GM18517 (cell line): ENCODE measurements around the gene NRROS.
A peak's percentile ranks its signal among the peaks of the same experiment; 100 is the strongest.

Experiments used
- ATAC-seq: cut with Tn5 transposase; IDR thresholded peaks from one replicate; pipeline ENCODE4 v1.9.1; 2021; ENCODE audit warnings: mild to moderate bottlenecking, moderate library complexity; ENCODE audit not compliant: unreplicated experiment

The NRROS gene

GRCh38 chr3:196673632-196674031 is 34.1 kb downstream of the NRROS start:
- ATAC-seq = no peak

GRCh38 chr3:196677353-196677752 is 37.9 kb downstream of the NRROS start:
- ATAC-seq = no peak

DNA sequence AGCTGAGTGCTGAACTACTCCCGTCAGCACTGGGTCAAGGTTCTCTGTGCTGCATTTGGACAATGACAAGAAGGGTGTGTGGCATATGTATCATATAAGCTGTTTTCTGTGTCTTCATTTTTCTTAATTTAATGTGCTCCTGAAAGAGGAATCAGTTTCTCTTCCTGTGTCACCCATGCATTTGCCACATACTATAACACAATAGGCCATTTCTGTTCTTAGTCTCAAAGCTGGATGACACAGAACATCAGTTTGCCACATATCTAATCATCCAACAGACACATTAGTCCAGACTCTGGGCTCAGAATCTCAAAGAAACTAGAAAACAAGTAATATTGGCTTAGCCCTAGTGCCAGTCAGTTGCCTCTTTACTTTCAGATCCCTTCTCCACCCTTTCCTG is 38.4 kb downstream of the NRROS start:
- no peak for ATAC-seq

- ATAC-seq = peak; percentile 87
These were observed 45.3 kb downstream of the NRROS start for GRCh38 chr3:196684548-196685407.

GRCh38 chr3:196686436-196686835 is 46.9 kb downstream of the NRROS start:
- no peak for ATAC-seq

- no peak for ATAC-seq
These were observed 48.9 kb downstream of the NRROS start for GRCh38 chr3:196688349-196688748.

DNA sequence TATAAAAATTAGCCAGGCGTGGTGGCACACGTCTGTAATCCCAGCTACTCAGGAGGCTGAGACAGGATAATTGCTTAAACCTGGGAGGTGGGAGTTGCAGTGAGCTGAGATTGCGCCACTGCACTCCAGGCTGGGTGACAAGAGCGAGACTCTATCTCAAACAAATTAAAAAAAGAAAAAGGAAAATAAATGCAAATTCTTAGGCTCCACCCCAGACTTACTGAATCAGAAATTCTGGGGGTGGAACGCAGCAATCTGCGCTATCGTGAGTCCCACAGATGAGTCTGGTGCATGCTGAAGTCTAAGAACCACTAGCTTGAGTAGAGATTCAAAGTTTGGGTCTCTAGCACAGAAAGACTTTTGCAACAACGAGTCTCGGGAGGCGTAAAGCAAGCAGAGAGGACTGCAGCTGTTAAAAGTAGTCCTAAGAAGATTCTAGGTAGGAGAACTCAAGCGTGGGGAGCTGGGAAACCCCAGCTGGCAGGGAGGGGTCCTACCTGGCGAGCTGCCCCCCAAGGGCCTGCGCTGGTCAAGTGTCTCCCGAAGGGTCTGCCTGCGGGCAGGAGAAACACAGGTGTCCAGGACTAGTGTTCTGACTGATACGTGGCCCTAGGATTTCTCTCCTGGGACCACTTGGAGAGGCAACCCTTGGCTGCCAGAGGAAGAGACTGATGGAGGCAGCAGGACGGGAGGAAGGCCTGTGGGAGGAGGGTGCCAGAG is 50.6 kb downstream of the NRROS start:
- ATAC-seq = no peak

- no peak for ATAC-seq
These were observed 51.9 kb downstream of the NRROS start for GRCh38 chr3:196691386-196691785.

DNA sequence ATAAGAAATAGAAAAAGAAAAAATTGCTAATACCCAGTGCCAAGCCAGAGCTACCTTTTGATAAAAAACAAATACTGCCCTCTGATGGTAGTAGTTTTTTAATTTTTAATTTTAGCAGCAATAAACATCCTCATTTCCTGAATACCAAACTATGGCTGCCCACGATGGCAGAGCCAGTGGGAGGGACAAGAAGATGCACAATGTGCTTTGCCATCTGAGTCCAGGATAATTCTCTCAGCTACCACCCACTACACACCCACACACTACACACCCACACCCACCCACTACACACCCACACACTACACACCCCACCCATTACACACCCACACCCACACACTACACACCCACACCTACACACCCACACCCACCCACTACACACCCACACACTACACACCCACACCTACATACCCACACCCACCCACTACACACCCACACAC is 54.7 kb downstream of the NRROS start:
- no peak for ATAC-seq

DNA sequence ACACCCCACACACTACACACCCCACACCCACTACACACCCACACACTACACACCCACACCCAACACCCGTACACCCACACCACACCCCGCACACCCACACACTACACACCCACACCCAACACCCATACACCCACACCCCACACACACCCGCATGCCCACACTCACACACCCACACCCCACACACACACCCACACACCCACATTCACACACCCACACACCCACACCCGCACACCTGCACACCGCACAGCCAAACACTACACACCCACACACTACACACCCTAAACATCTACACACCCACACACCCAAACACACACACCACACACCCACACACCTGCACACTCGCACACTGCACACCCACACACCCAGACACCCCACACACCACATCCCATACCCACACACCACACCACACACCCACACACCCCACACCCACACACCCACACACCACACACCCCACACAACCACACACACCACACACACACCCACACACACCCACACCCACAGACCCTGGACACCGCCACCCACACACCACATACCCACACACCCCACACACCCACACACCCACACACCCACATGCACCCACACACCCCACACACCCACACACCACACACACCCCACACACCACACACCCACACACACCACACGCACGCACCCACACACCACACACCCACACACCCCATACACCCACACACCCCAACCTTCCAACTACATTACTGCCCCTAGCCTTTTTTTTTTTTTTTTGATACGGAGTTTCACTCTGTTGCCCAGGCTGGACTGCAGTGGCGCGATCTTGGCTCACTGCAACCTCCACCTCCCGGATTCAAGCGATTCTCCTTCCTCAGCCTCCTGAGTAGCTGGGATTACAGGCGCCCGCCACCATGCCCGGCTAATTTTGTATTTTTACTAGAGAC is 55.7 kb downstream of the NRROS start:
- ATAC-seq = no peak

DNA sequence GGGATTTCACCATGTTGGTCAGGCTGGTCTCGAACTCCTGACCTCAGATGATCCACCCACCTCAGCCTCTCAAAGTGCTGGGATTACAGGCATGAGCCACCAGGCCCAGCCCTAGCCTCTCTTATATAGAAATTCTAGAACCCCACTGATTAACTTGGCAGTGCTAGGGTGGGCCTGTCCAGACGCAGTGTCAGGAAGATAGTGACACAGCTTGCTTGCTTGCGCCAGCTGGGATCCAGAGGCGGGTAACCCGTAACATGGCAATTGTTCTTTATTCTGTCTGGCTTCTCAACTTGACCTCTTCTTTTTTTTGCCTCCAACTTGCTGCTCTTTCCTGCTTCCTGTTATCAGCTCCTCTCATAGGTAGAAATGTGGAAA is 56.3 kb downstream of the NRROS start:
- ATAC-seq = no peak

GRCh38 chr3:196697270-196697669 is 57.8 kb downstream of the NRROS start:
- no peak for ATAC-seq

DNA sequence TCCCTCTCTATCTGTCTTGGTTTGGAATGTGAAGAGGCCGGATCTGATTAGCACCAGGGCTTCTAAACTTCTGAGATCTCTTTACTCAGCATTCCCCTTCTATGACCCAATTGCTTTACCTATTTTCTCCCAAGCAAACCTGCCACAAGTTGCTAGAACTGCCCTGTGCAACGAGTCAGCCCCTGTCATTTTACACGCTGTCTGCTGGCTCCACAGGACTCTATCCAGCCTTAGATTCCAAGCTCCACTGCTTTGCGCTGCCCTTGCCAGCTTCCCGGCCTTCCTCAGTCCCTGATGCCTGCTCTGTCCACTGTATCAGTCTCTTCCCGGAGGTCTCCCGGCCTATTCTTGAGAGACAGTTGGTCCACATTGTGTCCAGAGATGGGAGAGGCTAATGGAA is 60.3 kb downstream of the NRROS start:
- no peak for ATAC-seq

GRCh38 chr3:196700801-196701200 is 61.3 kb downstream of the NRROS start:
- no peak for ATAC-seq

DNA sequence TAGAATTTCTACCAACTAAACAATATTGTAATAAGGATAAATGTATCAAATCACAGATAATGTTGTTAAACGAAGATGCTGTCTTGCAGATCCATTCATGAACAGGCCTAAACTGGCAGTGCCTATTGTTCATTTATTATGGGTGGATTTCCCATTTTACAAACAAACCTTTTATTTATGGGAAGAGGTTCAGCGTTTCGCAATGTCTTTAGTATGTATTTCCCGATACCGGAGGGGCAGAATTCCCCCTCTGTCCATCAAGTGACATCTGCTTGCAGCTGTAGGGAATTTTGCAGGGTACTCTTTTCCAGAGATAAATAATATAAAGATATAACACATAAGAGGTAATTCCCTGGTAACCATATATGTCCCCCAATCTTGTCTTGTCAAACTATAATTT is 66.8 kb downstream of the NRROS start:
- no peak for ATAC-seq

- ATAC-seq = no peak
These were observed 67.2 kb downstream of the NRROS start for GRCh38 chr3:196706731-196707130.

DNA sequence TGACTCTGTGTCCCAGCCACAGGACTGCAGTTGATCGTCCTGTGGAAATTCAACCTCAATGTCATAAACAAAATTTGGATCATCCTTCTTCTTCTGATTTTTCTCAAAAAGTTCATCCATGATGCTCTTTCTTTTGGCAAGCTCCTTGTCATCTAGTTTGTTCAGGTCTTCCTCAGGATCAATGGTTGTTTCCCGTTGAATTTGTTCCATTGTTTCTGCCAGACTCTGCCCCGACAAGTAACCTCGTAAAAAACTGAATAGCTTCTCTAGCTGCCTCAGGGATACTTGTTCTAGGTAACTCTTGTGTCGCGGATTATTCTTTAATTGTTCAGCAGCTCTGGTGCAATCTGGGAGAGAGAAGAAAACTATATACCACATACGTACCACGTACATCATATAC is 68.1 kb downstream of the NRROS start:
- no peak for ATAC-seq

DNA sequence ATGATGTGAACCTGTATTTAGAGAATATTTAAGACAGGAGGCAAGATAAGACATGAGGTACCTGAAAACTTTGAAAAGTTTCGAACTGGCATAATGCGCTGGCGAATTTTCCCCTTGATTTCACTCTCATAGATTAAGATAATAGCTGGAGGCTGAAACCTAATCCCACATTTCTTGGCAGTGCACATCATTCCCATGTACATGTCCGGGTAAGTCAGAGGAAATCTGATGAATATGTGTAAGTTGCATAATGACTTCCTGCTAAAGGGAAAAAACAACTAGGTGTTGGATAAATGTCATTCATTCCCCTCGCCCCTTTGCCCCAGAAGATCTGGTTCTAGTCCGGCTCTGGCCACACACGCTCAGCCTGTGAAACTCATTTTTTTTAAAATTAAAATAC is 69.0 kb downstream of the NRROS start:
- no peak for ATAC-seq
